Bone marrow (tissue), 2 donors: ENCODE measurements around the gene COMMD1.
"Not testable (repeated sequence)": the region's sequence is repeated elsewhere in the genome, so short reads cannot be mapped to it uniquely, and the experiment has no call there.

Experiments
- DNase-seq, 2 donors: peaks; one replicate each; lab custom pipeline; 2025; lab: John Stamatoyannopoulos, UW

COMMD1 gene

DNA sequence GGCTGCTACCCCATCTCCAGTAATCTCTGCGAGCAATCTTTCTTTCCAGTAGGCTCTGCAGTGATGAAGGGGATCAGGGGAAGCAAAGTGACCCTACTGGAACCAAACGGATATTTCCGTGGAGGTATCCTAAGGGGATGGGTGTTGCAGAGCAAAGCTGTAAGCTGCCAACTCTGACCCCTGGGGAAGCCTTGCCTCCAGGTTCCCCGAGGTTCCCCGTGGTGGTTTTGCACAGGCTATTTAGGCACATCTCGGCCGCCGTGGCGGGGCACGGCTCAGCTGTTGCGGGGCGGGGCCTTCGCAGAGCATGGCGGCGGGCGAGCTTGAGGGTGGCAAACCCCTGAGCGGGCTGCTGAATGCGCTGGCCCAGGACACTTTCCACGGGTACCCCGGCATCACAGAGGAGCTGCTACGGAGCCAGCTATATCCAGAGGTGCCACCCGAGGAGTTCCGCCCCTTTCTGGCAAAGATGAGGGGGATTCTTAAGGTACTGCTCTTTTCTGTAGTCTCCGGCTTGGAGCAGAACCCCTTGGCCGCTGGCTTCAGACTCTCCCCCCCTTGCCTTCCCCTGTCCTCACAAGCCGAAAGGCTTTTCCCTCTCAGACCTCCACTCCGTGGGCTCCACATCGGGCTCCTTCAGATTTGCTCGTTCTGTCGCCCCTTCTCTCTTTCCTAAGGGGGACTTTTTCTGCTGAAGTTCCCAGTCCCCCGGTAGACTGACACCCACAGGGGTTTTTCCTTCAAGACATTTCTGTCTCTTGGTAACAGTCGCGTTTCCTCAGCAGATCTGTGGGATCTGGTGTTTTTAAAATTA is at the start of gene COMMD1:
COMMD1 (plus strand) TSS at position 303 of the 814 bp plus-strand sequence; CDS start at position 308, 5 bp downstream.
- peak; percentile 40 to 61 for DNase-seq

DNA sequence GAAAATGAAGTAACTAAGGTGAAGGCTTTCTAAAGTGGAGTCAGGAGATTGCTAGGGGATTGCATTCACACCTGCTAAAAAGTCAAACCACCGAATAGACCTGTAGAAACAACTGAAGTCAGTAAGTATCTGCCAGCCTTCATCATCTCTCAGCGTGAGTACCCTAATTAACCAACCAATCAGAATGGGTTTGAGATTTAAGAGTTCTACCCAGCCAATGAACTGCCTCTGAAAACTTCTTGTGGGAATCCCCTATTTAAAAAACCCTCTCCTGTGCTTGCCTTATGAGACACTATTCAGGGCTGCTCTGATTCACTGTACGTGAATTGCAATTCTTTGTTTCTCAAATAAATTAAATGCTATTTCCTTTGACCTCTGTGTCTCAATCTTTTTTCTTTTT is 48.2 kb upstream of the COMMD1 start:
- no peak for DNase-seq

DNA sequence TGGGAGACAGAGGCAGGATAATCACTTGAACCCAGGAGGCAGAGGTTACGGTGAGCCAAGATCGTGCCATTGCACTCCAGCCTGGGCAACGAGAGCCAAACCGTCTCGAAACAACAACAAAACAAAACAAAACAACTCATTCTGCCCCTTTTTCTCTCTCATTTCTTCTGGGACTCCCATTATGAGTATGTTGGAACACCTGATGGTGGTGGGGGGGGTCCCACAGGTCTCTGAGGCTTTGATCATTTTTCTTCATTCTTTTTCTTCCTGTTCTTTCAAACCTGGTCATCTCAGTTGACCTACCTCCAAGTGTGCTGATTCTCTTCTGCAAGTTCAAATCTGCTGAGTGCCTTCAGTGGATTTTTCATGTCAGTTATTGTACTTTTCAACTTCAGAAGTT is 43.4 kb upstream of the COMMD1 start:
- DNase-seq, result no peak

DNA sequence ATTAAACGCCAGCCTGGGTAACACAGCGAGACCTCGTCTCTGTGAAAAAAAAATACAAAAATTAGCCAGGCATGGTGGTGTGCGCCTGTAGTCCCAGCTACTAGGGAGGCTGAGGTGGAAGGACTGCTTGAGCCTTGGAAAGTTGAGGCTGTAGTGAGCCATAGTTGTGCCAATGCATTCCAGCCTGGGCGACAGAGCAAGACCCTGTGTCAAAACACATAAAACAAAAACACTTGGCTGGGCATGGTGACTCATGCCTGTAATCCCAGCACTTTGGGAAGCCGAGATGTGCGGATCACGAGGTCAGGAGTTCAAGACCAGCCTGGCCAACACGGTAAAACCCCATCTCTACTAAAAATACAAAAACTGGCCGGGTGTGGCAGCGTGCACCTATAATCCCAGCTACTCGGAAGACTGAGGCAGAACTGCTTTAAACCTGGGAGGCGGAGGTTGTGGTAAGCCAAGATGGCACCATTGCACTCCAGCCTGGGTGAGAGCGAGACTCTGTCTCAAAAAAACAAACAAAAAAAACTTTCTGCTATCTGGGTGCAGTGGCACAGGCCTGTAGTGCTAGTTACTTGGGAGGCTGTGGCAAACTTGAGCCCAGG is 38.9 kb upstream of the COMMD1 start:
- DNase-seq, result not testable (repeated sequence)

DNA sequence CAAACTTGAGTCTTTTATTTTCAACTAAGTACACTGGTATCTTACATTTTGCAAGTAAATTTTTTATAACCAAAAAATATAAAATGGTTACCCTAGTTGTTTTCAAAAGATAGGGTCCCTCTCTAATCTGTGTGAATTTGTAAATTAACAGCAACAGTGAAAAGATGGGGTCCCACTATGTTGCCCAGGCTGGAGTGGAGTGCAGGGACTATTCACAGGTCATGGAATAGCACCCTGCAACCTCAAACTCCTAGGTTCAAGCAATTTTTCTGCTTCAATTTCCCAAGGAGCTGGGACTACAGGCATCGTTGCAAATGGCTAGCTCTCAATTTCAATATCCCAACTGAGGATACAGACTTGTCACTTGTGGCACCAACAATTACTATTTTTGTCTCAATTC is 29.1 kb upstream of the COMMD1 start:
- no peak for DNase-seq

DNA sequence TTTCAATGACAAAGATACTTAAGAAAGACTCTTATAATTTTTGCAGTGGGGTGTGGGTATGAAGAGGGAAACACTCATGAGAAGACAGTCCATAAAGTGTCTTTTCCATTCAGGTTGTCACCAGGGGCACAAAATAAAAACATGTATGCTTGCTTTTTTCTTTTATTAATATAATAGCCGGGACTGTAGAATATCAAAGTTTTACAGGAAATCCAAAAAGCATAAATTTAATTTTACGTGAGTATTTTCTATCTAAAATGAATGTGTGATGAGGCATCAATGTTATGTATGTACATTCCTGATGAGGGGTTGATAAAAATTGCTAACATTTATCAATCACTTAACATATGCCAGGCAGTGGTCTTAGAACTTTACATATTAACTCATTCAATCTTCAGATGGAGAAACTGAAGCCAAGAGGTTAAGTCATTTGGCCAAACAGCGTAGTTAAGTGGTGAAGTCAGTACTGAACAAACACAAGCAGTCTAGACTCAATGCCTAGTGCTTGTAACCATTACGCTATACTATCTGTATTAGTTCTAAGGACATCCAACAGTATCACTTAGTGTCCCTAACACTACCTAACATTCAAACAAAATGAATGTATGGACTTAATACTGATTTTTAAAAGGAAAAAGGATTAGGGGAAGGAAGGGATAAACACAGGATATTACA is 27.8 kb upstream of the COMMD1 start:
- no peak for DNase-seq

DNA sequence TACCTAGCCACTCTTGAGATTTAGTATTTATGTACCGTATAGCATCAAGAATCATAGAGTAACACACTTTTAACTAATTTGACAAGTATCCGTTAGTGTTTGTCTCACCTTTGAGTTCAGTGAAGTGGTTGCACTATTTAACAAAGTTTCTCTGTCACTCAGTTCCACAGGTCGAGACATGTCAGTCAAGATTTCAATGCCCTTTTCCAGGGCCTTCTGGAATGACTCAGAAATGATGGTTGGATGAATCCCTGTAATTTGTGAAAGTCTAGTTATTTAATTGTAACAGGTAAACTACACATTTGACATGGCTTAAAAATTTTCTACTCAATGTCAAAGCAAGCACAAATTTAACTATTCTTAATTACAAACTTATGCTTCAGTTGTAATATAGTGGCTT is 26.7 kb upstream of the COMMD1 start:
- no peak for DNase-seq

DNA sequence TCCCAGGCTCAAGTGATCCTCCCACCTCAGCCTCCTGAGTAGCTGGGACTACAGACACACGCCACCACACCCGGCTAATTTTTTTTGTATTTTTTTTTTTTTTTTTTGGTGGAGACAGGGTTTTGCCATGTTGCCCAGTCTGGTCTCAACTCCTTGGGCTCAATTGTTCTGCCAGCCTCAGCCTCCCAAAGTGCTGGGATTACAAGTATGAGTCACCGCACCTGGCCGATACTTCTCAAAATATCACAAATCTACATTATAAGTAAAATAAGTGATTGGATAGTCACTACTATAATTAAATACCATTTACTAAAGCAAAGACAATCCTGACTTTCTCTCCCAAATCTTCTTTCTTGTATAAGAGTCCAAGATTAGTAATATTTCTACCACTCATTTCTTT is 26.1 kb upstream of the COMMD1 start:
- not testable (repeated sequence) for DNase-seq

DNA sequence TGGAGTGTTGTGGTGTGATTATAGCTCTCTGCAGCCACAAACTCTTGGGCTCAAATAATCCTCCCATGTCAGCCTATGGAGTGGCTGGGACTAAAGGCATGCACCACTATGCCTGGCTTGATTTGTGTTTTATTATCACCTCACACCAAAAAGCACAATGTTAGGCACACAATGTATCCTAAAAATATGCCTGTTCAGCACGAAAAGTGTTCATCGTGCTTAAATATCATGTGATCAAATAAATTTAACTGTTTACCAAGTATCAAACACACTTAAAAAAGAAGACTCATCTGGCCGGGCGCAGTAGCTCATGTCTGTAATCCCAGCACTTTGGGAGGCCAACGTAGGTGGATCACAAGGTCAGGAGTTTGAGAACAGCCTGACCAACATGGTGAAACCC is 22.6 kb upstream of the COMMD1 start:
- no peak for DNase-seq

DNA sequence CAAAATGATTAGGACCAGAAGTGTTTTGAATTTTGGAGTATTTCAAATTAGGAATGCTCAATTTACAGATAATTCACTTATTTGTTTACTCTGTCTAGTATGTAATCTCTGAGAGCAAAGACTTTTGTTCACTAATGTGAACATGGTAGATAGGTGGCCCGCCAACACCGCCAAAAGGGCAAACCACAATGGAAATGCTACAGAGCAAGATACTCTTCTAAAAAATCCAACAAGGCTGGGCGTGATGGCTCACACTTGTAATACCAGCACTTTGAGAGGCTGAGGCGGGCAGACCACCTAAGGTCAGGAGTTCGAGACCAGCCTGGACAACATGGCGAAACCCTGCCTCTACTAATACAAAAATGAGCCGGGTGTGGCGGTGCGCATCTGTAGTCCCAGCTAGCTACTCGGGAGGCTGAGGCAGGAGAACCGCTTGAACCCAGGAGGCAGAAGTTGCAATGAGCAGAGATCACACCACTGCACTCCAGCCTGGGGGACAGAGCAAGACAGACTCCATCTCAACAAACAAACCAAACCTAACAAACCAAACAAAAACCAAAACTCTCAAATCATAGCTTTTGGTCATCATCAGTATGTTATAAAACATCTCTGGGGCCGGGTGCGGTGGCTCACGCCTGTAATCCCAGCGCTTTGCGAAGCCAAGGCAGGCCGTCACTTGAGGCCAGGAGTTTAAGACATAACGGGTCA is 19.4 kb upstream of the COMMD1 start:
- DNase-seq, result no peak

DNA sequence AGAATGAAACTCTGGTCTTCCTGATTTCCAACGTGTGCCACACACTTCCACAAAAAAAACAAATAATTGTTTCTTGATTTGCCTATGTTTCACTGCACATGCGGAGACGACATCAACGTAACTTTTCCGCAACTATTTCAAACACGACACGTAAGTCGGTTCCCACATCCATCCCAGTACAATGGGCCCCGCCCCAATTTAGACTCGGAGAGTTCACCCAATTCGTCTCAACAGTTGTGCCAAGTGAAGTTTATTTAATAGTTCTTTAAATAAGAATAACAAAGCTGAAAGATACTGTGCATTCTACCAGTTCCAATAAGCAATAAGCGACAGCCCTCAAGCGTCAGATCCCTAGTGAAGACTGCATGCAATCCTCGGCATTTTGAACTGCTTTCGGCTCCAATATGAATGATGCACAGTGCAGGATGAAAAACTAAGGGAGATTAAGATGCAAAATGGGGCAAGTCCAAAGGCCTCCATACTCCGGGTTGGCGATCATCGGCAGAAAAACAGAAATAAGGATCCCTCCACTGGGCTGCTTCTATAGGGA is 17.7 kb upstream of the COMMD1 start:
- no peak for DNase-seq

DNA sequence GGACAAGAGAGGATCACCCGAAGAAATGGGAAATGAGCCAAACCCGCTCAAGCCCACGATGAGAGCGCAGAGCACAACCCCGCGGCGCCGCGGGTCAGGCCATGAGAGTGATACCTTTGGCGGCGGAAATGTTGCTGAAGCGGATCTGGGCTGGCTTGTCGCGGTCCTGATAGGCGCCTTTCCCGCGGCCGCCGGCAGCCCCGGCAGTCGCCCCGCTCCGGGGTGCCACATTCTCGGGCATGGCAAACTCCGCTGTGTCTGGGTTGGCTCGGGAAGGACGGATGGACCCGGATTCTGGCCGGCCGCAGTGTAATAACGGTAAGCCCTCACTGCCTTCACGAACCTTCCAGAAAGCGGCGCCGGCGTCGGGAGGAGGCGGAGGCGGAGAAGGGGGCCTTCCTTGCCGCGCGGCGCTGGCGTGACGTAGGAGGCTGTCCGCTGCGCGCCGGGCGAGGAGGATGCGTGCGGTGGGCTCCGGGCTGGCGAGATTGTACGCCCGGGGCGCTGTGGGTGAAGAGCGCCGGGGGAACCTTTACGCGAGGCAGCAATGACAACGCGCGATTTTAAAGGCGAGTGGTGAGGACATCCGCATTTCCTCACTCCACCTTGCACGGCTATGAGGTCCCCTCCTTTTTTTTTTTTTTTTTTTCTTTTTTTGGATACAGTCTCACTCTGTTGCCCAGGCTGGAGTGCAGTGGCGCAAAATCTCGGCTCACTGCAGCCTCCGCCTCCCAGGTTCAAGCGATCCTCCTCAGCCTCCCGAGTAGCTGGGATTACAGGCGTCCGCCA is 17.0 kb upstream of the COMMD1 start, which contains the start of gene CCT4:
CCT4 (minus strand) TSS at position 390 of the 789 bp plus-strand sequence; CDS start at position 241, 149 bp downstream.
- peak; percentile 78 to 88 for DNase-seq

DNA sequence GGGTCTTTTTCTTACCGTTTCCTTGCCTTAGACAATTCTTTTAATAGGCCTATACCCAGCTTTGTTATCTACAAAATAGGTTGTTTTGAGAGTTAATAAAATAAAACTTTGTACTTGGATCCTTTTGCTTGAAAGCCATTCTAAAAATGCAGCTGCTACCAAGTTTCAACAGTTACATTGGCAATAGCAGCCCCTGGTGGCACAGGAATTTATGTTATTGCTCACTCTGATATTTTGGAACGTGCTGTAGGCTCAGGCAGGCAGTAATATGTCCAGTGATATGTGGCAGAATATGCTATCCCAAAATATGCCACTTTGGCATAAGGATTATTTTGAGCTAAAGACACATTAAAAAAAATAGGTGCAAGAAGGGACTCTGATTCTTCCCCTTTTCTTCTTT is 6.7 kb upstream of the COMMD1 start:
- no peak for DNase-seq

DNA sequence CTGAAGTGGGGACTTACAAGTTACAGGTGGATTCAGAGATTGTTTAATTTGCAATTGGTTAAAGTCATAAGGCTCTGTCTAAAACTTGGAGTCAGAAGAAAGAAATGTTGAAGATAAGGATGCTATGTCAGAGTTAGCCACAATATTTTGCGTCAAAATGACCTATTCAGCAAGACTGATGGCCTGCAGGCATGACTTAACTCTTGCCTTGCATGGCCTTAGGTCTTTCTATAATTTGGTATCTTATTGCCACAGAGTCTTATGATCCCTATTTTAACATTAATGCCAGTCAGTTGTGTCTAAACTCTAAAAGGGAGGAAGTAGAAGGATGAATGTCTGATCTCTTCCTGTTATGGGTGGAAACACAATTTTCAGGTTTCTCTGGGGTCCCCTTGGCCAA is 5.2 kb upstream of the COMMD1 start:
- DNase-seq, result no peak

DNA sequence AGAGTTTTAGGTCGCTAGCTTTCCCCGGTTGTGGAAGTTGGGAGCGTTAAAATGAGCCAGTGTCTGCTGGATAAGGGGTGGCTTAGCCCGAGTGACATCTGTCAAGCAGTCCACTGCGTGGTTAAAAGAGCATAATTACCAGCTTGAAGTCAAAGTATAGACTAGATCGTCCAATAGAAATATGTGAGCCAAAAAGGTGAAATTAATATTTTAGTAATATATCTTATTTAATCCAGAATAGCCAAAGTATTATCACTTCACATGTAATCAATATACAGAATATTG is 654 bp downstream of the COMMD1 start:
- no peak for DNase-seq

DNA sequence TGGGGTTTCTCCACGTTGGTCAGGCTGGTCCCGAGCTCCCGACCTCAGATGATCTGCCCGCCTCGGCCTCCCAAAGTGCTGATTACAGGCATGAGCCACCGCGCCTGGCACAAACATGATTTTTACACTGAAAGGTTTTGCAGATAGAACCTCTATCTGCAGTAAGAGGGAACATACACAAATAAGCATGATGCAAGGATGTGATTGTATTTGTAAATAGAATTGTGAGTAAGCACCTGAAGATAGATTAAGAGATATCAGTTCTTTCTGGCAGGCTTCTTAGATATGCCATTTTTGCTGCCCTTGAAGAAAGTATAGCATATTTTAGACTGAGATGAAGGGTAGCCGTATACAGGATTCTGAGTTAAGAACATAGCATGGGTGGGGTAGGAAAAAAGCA is 3.6 kb downstream of the COMMD1 start:
- no peak for DNase-seq

DNA sequence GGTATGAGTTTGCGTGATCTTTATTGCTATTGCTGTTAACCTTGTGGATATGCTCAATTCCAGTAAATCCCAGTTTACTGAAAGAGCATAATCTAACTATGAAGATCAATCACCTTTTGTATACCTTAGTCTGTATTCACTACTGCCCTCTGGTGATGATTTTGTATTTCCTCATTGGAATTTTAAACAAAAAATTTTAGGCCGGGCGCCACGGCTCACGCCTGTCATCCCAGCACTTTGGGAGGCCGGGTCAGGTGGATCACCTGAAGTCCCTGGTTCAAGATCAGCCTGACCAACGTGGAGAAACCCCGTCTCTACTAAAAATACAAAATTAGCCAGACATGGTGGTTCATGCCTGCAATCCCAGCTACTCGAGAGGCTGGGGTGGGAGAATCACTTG is 5.1 kb downstream of the COMMD1 start:
- DNase-seq, result no peak

DNA sequence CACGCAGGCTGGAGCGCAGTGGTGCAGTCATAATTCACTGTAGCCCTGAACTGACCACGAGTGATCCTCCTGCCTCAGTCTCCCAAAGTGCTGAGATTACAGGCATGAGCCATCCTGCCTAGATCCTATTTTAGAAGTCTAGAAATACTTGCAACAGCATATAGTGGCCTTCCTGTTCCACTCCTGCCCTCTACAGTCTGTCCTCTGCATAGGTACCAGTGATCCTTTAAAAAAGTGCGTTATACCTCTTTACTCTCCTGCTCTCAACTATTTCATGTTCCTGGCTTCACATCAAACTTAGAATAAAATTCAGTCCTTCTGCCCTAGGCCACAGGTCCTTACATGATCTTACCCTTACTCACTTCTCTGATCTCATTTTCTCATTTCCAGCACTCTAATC is 6.0 kb downstream of the COMMD1 start:
- DNase-seq, result no peak

DNA sequence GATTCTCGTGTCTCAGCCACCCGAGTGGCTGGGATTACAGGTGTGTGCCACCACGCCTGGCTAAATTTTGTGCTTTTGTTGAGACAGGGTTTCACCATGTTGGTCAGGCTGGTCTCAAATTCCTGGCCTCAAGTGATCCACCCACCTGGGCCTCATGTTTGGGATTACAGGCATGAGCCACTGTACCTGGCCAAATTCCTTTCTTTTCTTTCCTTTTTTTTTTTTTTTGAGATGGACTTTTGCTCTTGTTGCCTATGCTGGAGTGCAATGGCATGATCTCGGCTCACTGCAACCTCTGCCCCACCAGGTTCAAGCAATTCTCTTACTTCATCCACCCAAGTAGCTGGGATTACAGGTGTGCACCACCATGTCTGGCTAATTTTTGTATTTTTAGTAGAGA is 9.3 kb downstream of the COMMD1 start:
- not testable (repeated sequence) for DNase-seq

DNA sequence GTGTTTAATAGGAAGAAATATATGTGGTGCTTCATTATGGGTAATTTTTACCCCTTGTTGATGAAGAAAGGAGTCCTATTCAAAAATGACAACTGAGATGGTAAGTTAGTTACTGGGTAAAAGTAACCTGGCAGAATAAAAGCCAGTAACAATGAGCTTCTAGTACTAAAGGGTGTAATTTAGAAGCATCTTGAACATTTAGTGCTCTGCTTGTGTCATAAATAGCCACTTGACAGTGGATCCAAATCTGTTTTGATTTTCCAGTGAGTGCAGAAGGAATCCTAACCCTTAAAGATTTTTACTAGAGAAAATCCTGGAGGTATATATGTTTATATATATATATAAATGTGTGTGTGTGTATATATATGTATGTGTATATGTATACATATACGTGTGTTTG is 15.1 kb downstream of the COMMD1 start:
- DNase-seq, result no peak

DNA sequence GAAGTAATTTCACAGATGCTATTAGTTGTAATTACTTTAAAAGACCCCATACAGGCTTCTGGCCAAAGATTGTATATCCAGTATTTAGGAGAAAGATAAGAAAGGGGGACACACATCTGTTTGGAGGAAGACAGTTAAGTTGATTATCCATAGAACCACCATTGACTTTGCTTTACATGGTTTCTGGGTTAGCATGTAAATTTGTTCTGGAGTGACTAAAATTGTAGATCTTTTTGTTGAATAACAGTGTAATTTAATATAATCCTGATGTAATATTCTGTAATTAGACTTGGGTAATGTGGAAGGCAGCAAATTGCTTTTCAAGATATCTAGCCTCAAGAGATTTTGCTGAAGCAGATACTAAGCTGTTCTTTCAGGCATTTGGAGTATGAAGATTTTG is 17.2 kb downstream of the COMMD1 start:
- no peak for DNase-seq
